ENCODE data around the gene TM9SF4. TPM values are rescaled to one million over a fixed set of nuclear protein-coding genes. Genes with fewer than 3 reads are reported as not detected.

The TM9SF4 gene
- total and polyA plus RNA-seq, 8 donors, result 56.2 to 63.5 (median 60.1) TPM

DNA sequence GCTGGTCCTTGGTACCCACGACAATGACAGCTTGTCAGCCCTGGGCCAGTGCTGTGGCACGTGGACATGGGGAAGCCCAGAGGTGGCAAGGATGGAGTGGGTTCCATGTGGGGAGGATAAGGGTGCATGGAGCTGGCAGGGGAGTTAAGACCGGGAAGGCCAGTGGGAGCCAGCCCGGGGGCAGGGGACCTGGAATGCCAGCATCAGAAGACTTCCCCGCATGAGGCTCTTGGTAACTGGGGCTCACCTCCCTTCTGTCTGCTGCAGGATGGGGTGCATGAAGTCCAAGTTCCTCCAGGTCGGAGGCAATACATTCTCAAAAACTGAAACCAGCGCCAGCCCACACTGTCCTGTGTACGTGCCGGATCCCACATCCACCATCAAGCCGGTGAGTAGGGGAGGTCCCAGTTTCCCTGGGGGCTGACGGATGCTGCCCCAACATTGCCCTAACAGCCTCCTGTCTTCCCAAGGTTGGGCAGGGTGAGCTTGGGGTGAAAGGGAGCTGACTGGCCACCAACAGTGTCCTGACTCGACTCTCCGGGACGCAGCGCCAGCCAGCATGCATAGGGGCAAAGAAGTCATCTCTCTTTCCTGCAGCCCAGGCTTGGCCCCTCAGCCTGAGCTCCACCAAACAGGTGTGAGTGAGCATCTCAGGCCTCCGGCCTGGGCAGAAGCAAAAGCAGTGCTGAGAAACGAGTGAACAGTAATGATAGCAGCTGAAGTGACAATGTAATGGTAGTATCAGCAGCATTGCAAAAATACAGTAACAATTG lies 37.9 kb upstream of the TM9SF4 start:
- peaks cover 6 to 57% of the 10 kb centered on the region in 2 donors for H3K4me1 ChIP-seq
- intact Hi-C loops (cut with DNase I), result no loop called here
- peak overlapping the region in 1 of 2 donors; percentile 86 for H3K27ac ChIP-seq
- ATAC-seq (no peak), DNase-seq (no peak)
- no peak overlapping the region for H3K4me3 ChIP-seq
- H3K36me3 ChIP-seq, result peaks cover 0 to 51% of the 10 kb centered on the region in 2 donors
- no peaks in the 10 kb centered on the region for H3K9me3 ChIP-seq
- TF ChIP-seq, protein P1, sequence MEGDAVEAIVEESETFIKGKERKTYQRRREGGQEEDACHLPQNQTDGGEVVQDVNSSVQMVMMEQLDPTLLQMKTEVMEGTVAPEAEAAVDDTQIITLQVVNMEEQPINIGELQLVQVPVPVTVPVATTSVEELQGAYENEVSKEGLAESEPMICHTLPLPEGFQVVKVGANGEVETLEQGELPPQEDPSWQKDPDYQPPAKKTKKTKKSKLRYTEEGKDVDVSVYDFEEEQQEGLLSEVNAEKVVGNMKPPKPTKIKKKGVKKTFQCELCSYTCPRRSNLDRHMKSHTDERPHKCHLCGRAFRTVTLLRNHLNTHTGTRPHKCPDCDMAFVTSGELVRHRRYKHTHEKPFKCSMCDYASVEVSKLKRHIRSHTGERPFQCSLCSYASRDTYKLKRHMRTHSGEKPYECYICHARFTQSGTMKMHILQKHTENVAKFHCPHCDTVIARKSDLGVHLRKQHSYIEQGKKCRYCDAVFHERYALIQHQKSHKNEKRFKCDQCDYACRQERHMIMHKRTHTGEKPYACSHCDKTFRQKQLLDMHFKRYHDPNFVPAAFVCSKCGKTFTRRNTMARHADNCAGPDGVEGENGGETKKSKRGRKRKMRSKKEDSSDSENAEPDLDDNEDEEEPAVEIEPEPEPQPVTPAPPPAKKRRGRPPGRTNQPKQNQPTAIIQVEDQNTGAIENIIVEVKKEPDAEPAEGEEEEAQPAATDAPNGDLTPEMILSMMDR (IDR thresholded peaks at IDR 0.05), result no peak
- peaks cover 0 to 6% of the 10 kb centered on the region in 2 donors for H3K27me3 ChIP-seq

DNA sequence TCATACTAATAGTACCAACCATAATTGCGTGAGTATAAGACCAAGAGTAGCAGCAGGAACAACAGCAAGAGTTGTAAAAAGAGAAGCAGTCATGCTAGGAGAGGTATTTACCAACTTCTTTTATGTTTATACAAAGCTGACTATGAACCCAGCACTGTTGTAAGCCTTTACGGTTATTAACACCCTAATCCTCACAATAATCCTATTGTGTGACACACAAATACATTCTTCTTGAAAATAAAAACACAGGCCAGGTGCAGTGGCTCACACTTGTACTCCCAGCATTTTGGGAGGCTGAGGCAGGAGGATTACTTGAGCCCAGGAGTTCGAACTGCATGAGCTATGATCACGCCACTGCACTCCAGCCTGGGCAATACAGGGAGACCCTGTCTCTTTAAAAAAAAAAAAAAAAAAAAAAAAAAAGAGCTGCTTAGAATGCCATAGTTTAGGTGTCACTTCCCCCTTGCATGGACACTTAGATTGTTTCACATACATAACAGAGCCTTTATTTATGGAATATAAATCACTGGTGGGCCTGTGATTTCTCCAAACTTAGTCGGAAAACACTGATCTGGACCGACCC lies 37.3 kb upstream of the TM9SF4 start:
- no peak for DNase-seq
- Histone ChIP-seq H3K36me3 (peaks cover 0 to 58% of the 10 kb centered on the region in 2 donors), H3K4me1 (peaks cover 6 to 57% of the 10 kb centered on the region in 2 donors), H3K27ac (no peak overlapping the region), H3K27me3 (peaks cover 0 to 11% of the 10 kb centered on the region in 2 donors), H3K9me3 (no peaks in the 10 kb centered on the region), H3K4me3 (no peak overlapping the region)
- intact Hi-C loops (cut with DNase I), result no loop called here
- TF ChIP-seq, protein P1 (IDR thresholded peaks at IDR 0.05), result no peak
- no peak for ATAC-seq

DNA sequence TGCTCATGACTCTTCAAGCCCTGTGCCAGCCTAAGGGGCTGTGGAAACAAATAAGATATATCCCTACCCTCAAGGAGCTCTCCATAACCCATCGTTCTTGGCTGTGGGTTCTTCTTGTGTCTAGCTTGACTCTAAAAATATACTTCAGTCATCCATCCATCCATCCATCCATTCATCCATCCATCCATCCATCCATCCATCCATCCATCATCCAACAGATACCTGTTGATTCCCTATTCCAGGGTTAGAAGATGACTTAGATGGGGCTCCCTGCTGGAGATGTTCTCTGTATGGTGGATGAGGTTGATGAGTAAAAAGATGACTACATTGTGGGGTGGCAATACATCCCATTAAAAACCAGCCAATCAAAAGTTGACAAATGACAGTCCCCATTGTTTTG lies 34.0 kb upstream of the TM9SF4 start:
- intact Hi-C loops (cut with DNase I), result no loop called here
- peaks cover 0 to 7% of the 10 kb centered on the region in 2 donors for H3K27me3 ChIP-seq
- no peaks in the 10 kb centered on the region for H3K9me3 ChIP-seq
- no peak for ATAC-seq
- DNase-seq, result no peak
- no peak overlapping the region for H3K27ac ChIP-seq
- peaks cover 0 to 88% of the 10 kb centered on the region in 2 donors for H3K36me3 ChIP-seq
- H3K4me1 ChIP-seq, result peaks cover 0 to 52% of the 10 kb centered on the region in 2 donors
- TF ChIP-seq, protein P1 (IDR thresholded peaks at IDR 0.05), result no peak
- H3K4me3 ChIP-seq, result no peak overlapping the region

DNA sequence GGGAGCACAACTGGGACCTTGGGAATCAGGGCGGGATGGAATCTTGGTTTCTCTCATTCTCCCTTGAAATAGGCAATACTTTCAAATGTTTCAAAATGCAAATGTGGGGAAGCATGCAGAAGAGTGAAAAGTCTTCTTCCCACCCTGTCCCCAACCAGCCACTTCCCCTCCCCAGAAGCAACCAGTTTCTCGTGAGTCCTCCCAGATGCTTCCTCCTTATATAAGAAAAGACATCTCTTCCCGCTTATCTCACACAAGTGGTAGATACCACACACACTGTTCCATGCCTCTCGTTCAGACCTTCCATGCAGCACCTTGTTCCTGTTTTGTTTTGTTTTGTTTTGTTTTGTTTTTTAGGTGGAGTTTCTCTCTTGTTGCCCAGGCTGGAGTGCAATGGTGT lies 32.3 kb upstream of the TM9SF4 start:
- Histone ChIP-seq H3K36me3 (peaks cover 0 to 96% of the 10 kb centered on the region in 2 donors), H3K4me1 (peaks cover 0 to 47% of the 10 kb centered on the region in 2 donors), H3K27me3 (peaks cover 0 to 7% of the 10 kb centered on the region in 2 donors), H3K4me3 (no peak overlapping the region), H3K27ac (peak overlapping the region in 1 of 2 donors; percentile 58), H3K9me3 (no peaks in the 10 kb centered on the region)
- DNase-seq (no peak), ATAC-seq (peak; percentile 37)
- TF ChIP-seq, protein P1 (IDR thresholded peaks at IDR 0.05), result no peak
- intact Hi-C loops (cut with DNase I), result no loop called here

DNA sequence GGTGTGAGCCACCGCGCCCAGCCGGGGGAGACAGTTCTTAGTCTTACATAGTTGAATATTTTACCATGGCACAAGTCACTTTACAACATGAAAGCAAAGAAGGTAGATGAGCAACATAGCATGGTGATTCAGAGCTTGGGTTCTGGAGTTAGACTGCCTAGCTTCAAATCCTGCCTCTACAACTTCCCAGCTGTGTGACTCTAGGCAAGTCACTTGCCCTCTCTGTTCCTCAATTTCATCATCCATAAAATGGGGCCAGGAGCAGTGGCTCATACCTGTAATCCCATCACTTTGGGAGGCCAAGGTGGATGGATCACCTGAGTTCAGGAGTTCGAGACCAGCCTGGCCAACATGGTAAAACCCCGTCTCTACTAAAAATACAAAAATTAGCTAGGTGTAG lies 31.2 kb upstream of the TM9SF4 start:
- peaks cover 0 to 49% of the 10 kb centered on the region in 2 donors for H3K4me1 ChIP-seq
- TF ChIP-seq, protein P1 (IDR thresholded peaks at IDR 0.05), result no peak
- DNase-seq (no peak), ATAC-seq (no peak)
- H3K4me3 ChIP-seq, result no peak overlapping the region
- no peaks in the 10 kb centered on the region for H3K9me3 ChIP-seq
- H3K27me3 ChIP-seq, result peaks cover 0 to 7% of the 10 kb centered on the region in 2 donors
- intact Hi-C loops (cut with DNase I), result no loop called here
- peaks cover 0 to 96% of the 10 kb centered on the region in 2 donors for H3K36me3 ChIP-seq
- H3K27ac ChIP-seq, result peak overlapping the region in 1 of 2 donors; percentile 51
